Sigmoid colon (tissue), 4 donors: ENCODE measurements around the gene ZNF845.
"Not testable (repeated sequence)": the region's sequence is repeated elsewhere in the genome, so short reads cannot be mapped to it uniquely, and the experiment has no call there.

Source experiments
- EP300 ChIP-seq, 4 donors: sonication (generic); formaldehyde crosslinking; IDR thresholded peaks; one replicate each; pipeline ENCODE4 v1.6.1; 2017; ENCODE audit warnings: antibody characterized with exemption in 4 of 4
- POLR2A ChIP-seq, 2 donors: fragments of 450-650 bp; IDR thresholded peaks; one replicate each; pipeline ENCODE4 v1.6.1; 2016; ENCODE audit warnings: antibody characterized with exemption in 2 of 2, mild to moderate bottlenecking in 2 of 2, moderate library complexity in 2 of 2
- TF ChIP-seq, protein P1 (sequence below), 4 experiments: fragments of 450-650 bp in 3 of 4; fragments of 200-600 bp in 1 of 4; IDR thresholded peaks; one replicate each; pipeline ENCODE4 v1.5.1; 2016 to 2019; ENCODE audit warnings: antibody characterized with exemption in 4 of 4, mild to moderate bottlenecking in 3 of 4, moderate library complexity in 2 of 4

DNA sequence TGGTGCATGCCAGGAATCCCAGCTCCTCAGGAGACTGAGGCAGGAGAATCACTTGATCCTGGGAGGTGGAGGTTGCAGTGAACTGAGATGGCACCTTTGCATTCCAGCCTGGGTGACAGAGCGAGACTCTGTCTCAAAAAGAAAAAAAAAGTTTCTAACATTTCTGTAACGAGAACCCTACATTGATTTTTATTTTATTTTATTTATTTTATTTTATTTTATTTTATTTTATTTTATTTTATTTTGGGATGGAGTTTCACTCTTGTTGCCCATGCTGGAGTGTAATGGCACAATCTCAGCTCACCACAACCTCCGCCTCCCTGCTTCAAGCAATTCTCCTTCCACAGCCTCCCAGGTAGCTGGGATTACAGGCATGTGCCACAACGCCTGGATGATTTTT lies 10.9 kb downstream of the ZNF845 start:
- TF ChIP-seq, protein P1, sequence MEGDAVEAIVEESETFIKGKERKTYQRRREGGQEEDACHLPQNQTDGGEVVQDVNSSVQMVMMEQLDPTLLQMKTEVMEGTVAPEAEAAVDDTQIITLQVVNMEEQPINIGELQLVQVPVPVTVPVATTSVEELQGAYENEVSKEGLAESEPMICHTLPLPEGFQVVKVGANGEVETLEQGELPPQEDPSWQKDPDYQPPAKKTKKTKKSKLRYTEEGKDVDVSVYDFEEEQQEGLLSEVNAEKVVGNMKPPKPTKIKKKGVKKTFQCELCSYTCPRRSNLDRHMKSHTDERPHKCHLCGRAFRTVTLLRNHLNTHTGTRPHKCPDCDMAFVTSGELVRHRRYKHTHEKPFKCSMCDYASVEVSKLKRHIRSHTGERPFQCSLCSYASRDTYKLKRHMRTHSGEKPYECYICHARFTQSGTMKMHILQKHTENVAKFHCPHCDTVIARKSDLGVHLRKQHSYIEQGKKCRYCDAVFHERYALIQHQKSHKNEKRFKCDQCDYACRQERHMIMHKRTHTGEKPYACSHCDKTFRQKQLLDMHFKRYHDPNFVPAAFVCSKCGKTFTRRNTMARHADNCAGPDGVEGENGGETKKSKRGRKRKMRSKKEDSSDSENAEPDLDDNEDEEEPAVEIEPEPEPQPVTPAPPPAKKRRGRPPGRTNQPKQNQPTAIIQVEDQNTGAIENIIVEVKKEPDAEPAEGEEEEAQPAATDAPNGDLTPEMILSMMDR (IDR thresholded peaks at IDR 0.05): not testable (repeated sequence)
- not testable (repeated sequence) for TF ChIP-seq POLR2A, EP300 (IDR thresholded peaks at IDR 0.05)
